Ishikawa (cell line): ENCODE data around the gene CERT1.

Experiments
- CEBPB ChIP-seq: IDR thresholded peaks from 2 replicates; pipeline ENCODE4 v1.6.1; 2012
- CREB1 ChIP-seq: IDR thresholded peaks from 2 replicates; pipeline ENCODE4 v1.6.1; 2012; ENCODE audit warnings: low read depth
- EGR1 ChIP-seq: IDR thresholded peaks from 2 replicates; pipeline ENCODE4 v1.6.1; 2012
- EP300 ChIP-seq: IDR thresholded peaks from 2 replicates; pipeline ENCODE4 v1.6.1; 2012; ENCODE audit warnings: borderline replicate concordance
- FOXM1 ChIP-seq: IDR thresholded peaks from 2 replicates; pipeline ENCODE4 v1.6.1; 2012; ENCODE audit warnings: low read depth, borderline replicate concordance
- MAX ChIP-seq: IDR thresholded peaks from 2 replicates; pipeline ENCODE4 v1.6.1; 2012
- NFIC ChIP-seq: IDR thresholded peaks from 2 replicates; pipeline ENCODE4 v1.6.1; 2012
- RAD21 ChIP-seq: IDR thresholded peaks from 2 replicates; pipeline ENCODE4 v1.6.1; 2012; ENCODE audit warnings: low read depth
- REST ChIP-seq: IDR thresholded peaks from 2 replicates; pipeline ENCODE4 v1.6.1; 2012; ENCODE audit warnings: low read depth, mild to moderate bottlenecking
- TAF1 ChIP-seq: IDR thresholded peaks from 2 replicates; pipeline ENCODE4 v1.6.1; 2012; ENCODE audit warnings: low read depth, mild to moderate bottlenecking
- TCF12 ChIP-seq: IDR thresholded peaks from 2 replicates; pipeline ENCODE4 v1.6.1; 2012; ENCODE audit warnings: low read depth
- TEAD4 ChIP-seq: IDR thresholded peaks from 2 replicates; pipeline ENCODE4 v1.6.1; 2012
- USF1 ChIP-seq: IDR thresholded peaks from 2 replicates; pipeline ENCODE4 v1.6.1; 2012
- YY1 ChIP-seq: IDR thresholded peaks from 2 replicates; pipeline ENCODE4 v1.6.1; 2012; ENCODE audit warnings: low read depth
- ZBTB7A ChIP-seq: IDR thresholded peaks from 2 replicates; pipeline ENCODE4 v1.6.1; 2012; ENCODE audit warnings: low read depth

Gene CERT1

GRCh38 chr5:75465480-75465879 lies 45.9 kb downstream of the CERT1 start:
- TF ChIP-seq CREB1 (no peak), NFIC (peak; percentile 97), REST (no peak), CEBPB (peak; percentile 91), EP300 (peak; percentile 95), TAF1 (no peak), YY1 (0 out of 2 replicates have a peak, but pooled peaks have one; percentile 19), FOXM1 (peak; percentile 91; the same call in 1 of the 2 replicates), RAD21 (peak; percentile 15; the same call in 1 of the 2 replicates), USF1 (no peak), TEAD4 (peak; percentile 85), MAX (peak; percentile 44; the same call in 1 of the 2 replicates), TCF12 (peak; percentile 96), ZBTB7A (no peak)

GRCh38 chr5:75463726-75464125 lies 47.7 kb downstream of the CERT1 start:
- TF ChIP-seq TCF12 (peak; percentile 100), YY1 (0 out of 2 replicates have a peak, but pooled peaks have one; percentile 53), EP300 (peak; percentile 100), MAX (peak; percentile 75), FOXM1 (peak; percentile 99), RAD21 (peak; percentile 18; the same call in 1 of the 2 replicates), TEAD4 (peak; percentile 97), ZBTB7A (no peak), CEBPB (peak; percentile 99), USF1 (peak; percentile 36; the same call in 1 of the 2 replicates), EGR1 (no peak), NFIC (peak; percentile 97), CREB1 (peak; percentile 23; the same call in 1 of the 2 replicates), REST (no peak), TAF1 (no peak)

GRCh38 chr5:75461679-75462078 lies 49.8 kb downstream of the CERT1 start:
- TF ChIP-seq FOXM1 (no peak), CEBPB (peak; percentile 84)

- TF ChIP-seq CREB1 (no peak), REST (no peak), RAD21 (no peak), TEAD4 (peak; percentile 62), FOXM1 (peak; percentile 60; the same call in 1 of the 2 replicates), EGR1 (no peak), TCF12 (peak; percentile 85), TAF1 (no peak), EP300 (peak; percentile 77; the same call in 1 of the 2 replicates), USF1 (peak; percentile 31; the same call in 1 of the 2 replicates), YY1 (no peak), MAX (peak; percentile 70), CEBPB (peak; percentile 1; the same call in 1 of the 2 replicates), ZBTB7A (no peak), NFIC (peak; percentile 60)
These were observed 50.4 kb downstream of the CERT1 start for GRCh38 chr5:75460942-75461610.
